Choroid plexus epithelial cell (primary cell): ENCODE results near the gene UBE2F.
A peak's percentile ranks its signal among the peaks of the same experiment; 100 is the strongest.
"Not testable (repeated sequence)": the region's sequence is repeated elsewhere in the genome, so short reads cannot be mapped to it uniquely, and the experiment has no call there.

Source experiments
- DNase-seq: peaks from one replicate; pipeline ENCODE4 v3.0.0-alpha.2; 2010; ENCODE audit warnings: low read depth
- H3K4me3 ChIP-seq: 2 replicates; pipeline ENCODE4 v1.5.1; 2011; ENCODE audit warnings: low read depth, mild to moderate bottlenecking, control low read depth, low read length, moderate library complexity
- CTCF ChIP-seq: conservative IDR thresholded peaks from 2 replicates; pipeline ENCODE4 v1.5.1; 2011; ENCODE audit warnings: low read depth, mild to moderate bottlenecking, control low read depth, inconsistent platforms, low read length, moderate library complexity

The UBE2F gene

GRCh38 chr2:238042849-238043584 lies 76.2 kb downstream of the UBE2F start:
- peak; percentile 44 for DNase-seq
- no peak overlapping the region for H3K4me3 ChIP-seq
- no peak for TF ChIP-seq CTCF

- DNase-seq: no peak
- no peak overlapping the region for H3K4me3 ChIP-seq
- no peak for TF ChIP-seq CTCF
These were observed 77.0 kb downstream of the UBE2F start for GRCh38 chr2:238043851-238044250.

GRCh38 chr2:238045575-238045974 lies 78.8 kb downstream of the UBE2F start:
- DNase-seq: no peak
- TF ChIP-seq CTCF: no peak
- no peak overlapping the region for H3K4me3 ChIP-seq

GRCh38 chr2:238046725-238047270 lies 80.0 kb downstream of the UBE2F start:
- no peak for TF ChIP-seq CTCF
- no peak for DNase-seq

GRCh38 chr2:238053191-238053776 lies 86.5 kb downstream of the UBE2F start:
- TF ChIP-seq CTCF: no peak
- H3K4me3 ChIP-seq: no peak overlapping the region

More at GRCh38 chr2:238046725-238047270, 80.0 kb downstream of the UBE2F start:
- no peak overlapping the region for H3K4me3 ChIP-seq

GRCh38 chr2:238055841-238056240 lies 89.0 kb downstream of the UBE2F start:
- no peak for TF ChIP-seq CTCF
- DNase-seq: no peak
- H3K4me3 ChIP-seq: no peak overlapping the region

More at GRCh38 chr2:238053191-238053776, 86.5 kb downstream of the UBE2F start:
- DNase-seq: peak; percentile 39

GRCh38 chr2:238057696-238058575 lies 91.1 kb downstream of the UBE2F start:
- not testable (repeated sequence) for H3K4me3 ChIP-seq, DNase-seq
